ENCODE results near the gene PDXK.

PDXK gene

GRCh38 chr21:43775795-43776430 is 57.0 kb downstream of the PDXK start, which contains the start of gene CSTB:
TSS of gene CSTB (minus strand) at chr21:43776308. CDS start at chr21:43776269, 39 bp downstream.
- no peak for DNase-seq (ENCODE audit: low read depth)
- peak; percentile 21; the same call in 1 of the 2 replicates for TF ChIP-seq CTCF (IDR thresholded peaks at IDR 0.05; ENCODE audit: control insufficient read depth, extremely low read depth, insufficient read depth)

GRCh38 chr21:43777953-43778352 is 59.0 kb downstream of the PDXK start:
- no peak for TF ChIP-seq CTCF (IDR thresholded peaks at IDR 0.05; ENCODE audit: control insufficient read depth, extremely low read depth, insufficient read depth)
- no peak for DNase-seq (ENCODE audit: low read depth)
- no peak overlapping the region for H3K4me3 ChIP-seq (ENCODE audit: low read depth, low read length)

More at GRCh38 chr21:43775795-43776430, 57.0 kb downstream of the PDXK start, which contains the start of gene CSTB:
- H3K4me3 ChIP-seq (ENCODE audit: low read depth, low read length): peak within 1 kb of the TSS; percentile 85

GRCh38 chr21:43778469-43779335 is 59.8 kb downstream of the PDXK start:
- no peak for DNase-seq (ENCODE audit: low read depth)
- TF ChIP-seq CTCF (IDR thresholded peaks at IDR 0.05; ENCODE audit: control insufficient read depth, extremely low read depth, insufficient read depth): no peak
- H3K4me3 ChIP-seq (ENCODE audit: low read depth, low read length): no peak overlapping the region

- H3K4me3 ChIP-seq (ENCODE audit: low read depth, low read length): no peak overlapping the region
- TF ChIP-seq CTCF (IDR thresholded peaks at IDR 0.05; ENCODE audit: control insufficient read depth, extremely low read depth, insufficient read depth): no peak
- DNase-seq (ENCODE audit: low read depth): no peak
These were observed 60.7 kb downstream of the PDXK start for GRCh38 chr21:43779660-43780059.

GRCh38 chr21:43781846-43782245 is 62.9 kb downstream of the PDXK start:
- DNase-seq (ENCODE audit: low read depth): no peak
- H3K4me3 ChIP-seq (ENCODE audit: low read depth, low read length): no peak overlapping the region
- TF ChIP-seq CTCF (IDR thresholded peaks at IDR 0.05; ENCODE audit: control insufficient read depth, extremely low read depth, insufficient read depth): no peak

- no peak overlapping the region for H3K4me3 ChIP-seq (ENCODE audit: low read depth, low read length)
- no peak for DNase-seq (ENCODE audit: low read depth)
- no peak for TF ChIP-seq CTCF (IDR thresholded peaks at IDR 0.05; ENCODE audit: control insufficient read depth, extremely low read depth, insufficient read depth)
These were observed 63.6 kb downstream of the PDXK start for GRCh38 chr21:43782431-43783097.
